ENCODE measurements around the gene TBC1D22B. TPM values are rescaled to one million over a fixed set of nuclear protein-coding genes. Genes with fewer than 3 reads are reported as not detected.

TBC1D22B gene
- total RNA-seq, 1 experiment from 2014 or later, result 13.5 TPM

DNA sequence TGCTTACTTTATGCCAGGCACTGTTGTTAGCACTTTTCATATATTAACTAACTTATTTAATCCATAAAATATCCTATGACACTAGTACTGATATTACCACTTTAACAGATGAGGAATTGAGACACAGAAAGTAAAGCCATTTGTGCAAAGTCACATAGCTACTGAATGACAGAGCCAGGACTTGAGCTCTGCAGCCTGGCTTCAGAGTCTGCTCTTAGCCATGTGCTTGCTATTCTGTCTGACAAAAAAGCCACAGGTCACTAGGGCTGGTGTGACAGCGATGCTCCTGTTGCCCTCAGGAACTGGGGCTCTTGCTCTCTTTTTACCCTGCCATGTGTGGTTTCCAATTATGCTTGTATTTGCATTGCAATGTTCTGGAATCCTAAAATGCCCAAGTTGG, 51.5 kb downstream of the TBC1D22B start:
- CTCF ChIA-PET, result no interaction called here
- Histone ChIP-seq H3K9me3 (ENCODE audit: low read depth, low read length, poor library complexity, severe bottlenecking) (no peaks in the 10 kb centered on the region), H3K27me3 (replicated peaks; ENCODE audit: insufficient read depth, low read depth, low read length, poor library complexity) (no peaks in the 10 kb centered on the region), H3K36me3 (ENCODE audit: insufficient read depth, low read length, poor library complexity, severe bottlenecking) (peaks cover 3% of the 10 kb centered on the region), H3K4me1 (ENCODE audit: insufficient read depth, low read length, poor library complexity, severe bottlenecking) (no peaks in the 10 kb centered on the region), H3K4me3 (ENCODE audit: low read depth, low read length, poor library complexity, severe bottlenecking) (no peak overlapping the region), H3K27ac (ENCODE audit: low read depth, low read length, poor library complexity, severe bottlenecking) (no peak overlapping the region)
- POLR2A ChIA-PET (ENCODE audit: low non-redundant PET), result no interaction called here
- no peak for DNase-seq (ENCODE audit: low spot score)
- no TSS peak for BruUV-seq (replicated peaks)
- TF ChIP-seq CTCF (conservative IDR thresholded peaks at IDR 0.05; ENCODE audit: low read depth, low read length), result no peak
- TF ChIP-seq EZH2 (IDR thresholded peaks at IDR 0.05; ENCODE audit: borderline replicate concordance, low read depth, low read length, poor library complexity, severe bottlenecking), result no peak
- intact Hi-C loops (cut with micrococcal nuclease; ENCODE audit: unreplicated experiment), result no loop called here

GRCh38 chr6:37309692-37310091, 52.1 kb downstream of the TBC1D22B start:
- Histone ChIP-seq H3K27ac (ENCODE audit: low read depth, low read length, poor library complexity, severe bottlenecking) (no peak overlapping the region), H3K36me3 (ENCODE audit: insufficient read depth, low read length, poor library complexity, severe bottlenecking) (peaks cover 3% of the 10 kb centered on the region), H3K27me3 (replicated peaks; ENCODE audit: insufficient read depth, low read depth, low read length, poor library complexity) (no peaks in the 10 kb centered on the region), H3K4me3 (ENCODE audit: low read depth, low read length, poor library complexity, severe bottlenecking) (no peak overlapping the region), H3K9me3 (ENCODE audit: low read depth, low read length, poor library complexity, severe bottlenecking) (no peaks in the 10 kb centered on the region), H3K4me1 (ENCODE audit: insufficient read depth, low read length, poor library complexity, severe bottlenecking) (no peaks in the 10 kb centered on the region)
- no peak for DNase-seq (ENCODE audit: low spot score)
- POLR2A ChIA-PET (ENCODE audit: low non-redundant PET), result no interaction called here
- TF ChIP-seq EZH2 (IDR thresholded peaks at IDR 0.05; ENCODE audit: borderline replicate concordance, low read depth, low read length, poor library complexity, severe bottlenecking), result no peak
- TF ChIP-seq CTCF (conservative IDR thresholded peaks at IDR 0.05; ENCODE audit: low read depth, low read length), result no peak
- CTCF ChIA-PET, result no interaction called here
- intact Hi-C loops (cut with micrococcal nuclease; ENCODE audit: unreplicated experiment), result no loop called here
- no TSS peak for BruUV-seq (replicated peaks)

GRCh38 chr6:37310966-37311365, 53.4 kb downstream of the TBC1D22B start:
- intact Hi-C loops (cut with micrococcal nuclease; ENCODE audit: unreplicated experiment), result no loop called here
- no TSS peak for BruUV-seq (replicated peaks)
- ChIA-PET CTCF (no interaction called here), POLR2A (ENCODE audit: low non-redundant PET) (no interaction called here)
- no peaks in the 10 kb centered on the region for H3K9me3 ChIP-seq (ENCODE audit: low read depth, low read length, poor library complexity, severe bottlenecking)
- no peak overlapping the region for H3K27ac ChIP-seq (ENCODE audit: low read depth, low read length, poor library complexity, severe bottlenecking)
- TF ChIP-seq CTCF (conservative IDR thresholded peaks at IDR 0.05; ENCODE audit: low read depth, low read length) (no peak), EZH2 (IDR thresholded peaks at IDR 0.05; ENCODE audit: borderline replicate concordance, low read depth, low read length, poor library complexity, severe bottlenecking) (no peak)
- H3K27me3 ChIP-seq (replicated peaks; ENCODE audit: insufficient read depth, low read depth, low read length, poor library complexity), result no peaks in the 10 kb centered on the region
- peaks cover 8% of the 10 kb centered on the region for H3K36me3 ChIP-seq (ENCODE audit: insufficient read depth, low read length, poor library complexity, severe bottlenecking)
- DNase-seq (ENCODE audit: low spot score), result no peak
- H3K4me1 ChIP-seq (ENCODE audit: insufficient read depth, low read length, poor library complexity, severe bottlenecking), result no peaks in the 10 kb centered on the region
- H3K4me3 ChIP-seq (ENCODE audit: low read depth, low read length, poor library complexity, severe bottlenecking), result no peak overlapping the region

Data from A673 (cell line).